ENCODE data around the gene SERTAD2. TPM values are rescaled to one million over a fixed set of nuclear protein-coding genes. Genes with fewer than 3 reads are reported as not detected.

The SERTAD2 gene
- polyA plus RNA-seq, 1 experiment, result 6.2 TPM

DNA sequence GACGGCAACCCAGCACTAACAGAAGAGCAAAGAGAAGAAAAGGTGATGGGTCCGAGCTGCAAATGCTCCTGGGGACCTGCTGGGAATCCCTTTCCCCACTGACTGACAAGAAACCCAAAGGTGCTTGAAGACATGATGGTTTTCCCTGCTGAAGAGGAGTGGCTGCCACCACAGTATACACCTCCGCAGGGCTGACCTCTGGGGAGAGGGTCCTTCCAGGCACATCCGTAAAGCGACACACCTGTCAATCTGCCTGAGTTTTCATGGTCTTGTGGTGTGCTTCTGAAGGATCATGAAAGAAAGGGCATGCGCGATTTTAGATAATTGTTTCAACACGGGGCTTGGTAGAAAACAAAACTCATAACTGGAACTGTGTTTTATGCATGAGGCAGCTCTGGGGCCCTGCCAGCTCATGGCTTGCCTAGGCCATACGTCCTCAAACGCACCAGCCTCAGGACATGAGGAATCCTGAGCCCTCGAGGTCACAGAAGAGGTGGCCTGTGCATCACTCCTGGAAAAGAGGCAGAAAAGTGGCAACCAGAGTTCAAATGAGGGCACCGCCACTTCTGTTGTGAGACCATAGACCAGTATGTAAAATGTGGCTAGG lies 51.8 kb downstream of the SERTAD2 start:
- Histone ChIP-seq H3K36me3 (ENCODE audit: control insufficient read depth, insufficient read depth, low read length) (no peaks in the 10 kb centered on the region), H3K27me3 (ENCODE audit: control insufficient read depth, insufficient read depth, low read length) (peaks cover 27% of the 10 kb centered on the region), H3K4me3 (ENCODE audit: low read depth, low read length) (no peak overlapping the region)
- CTCF ChIA-PET, result interaction anchor here (0.7 to 1.3 kb wide), 2 partner anchors 30 to 265 kb away, joined by 3 read pairs; no protein-coding TSS in a partner anchor
- TF ChIP-seq, protein P1, sequence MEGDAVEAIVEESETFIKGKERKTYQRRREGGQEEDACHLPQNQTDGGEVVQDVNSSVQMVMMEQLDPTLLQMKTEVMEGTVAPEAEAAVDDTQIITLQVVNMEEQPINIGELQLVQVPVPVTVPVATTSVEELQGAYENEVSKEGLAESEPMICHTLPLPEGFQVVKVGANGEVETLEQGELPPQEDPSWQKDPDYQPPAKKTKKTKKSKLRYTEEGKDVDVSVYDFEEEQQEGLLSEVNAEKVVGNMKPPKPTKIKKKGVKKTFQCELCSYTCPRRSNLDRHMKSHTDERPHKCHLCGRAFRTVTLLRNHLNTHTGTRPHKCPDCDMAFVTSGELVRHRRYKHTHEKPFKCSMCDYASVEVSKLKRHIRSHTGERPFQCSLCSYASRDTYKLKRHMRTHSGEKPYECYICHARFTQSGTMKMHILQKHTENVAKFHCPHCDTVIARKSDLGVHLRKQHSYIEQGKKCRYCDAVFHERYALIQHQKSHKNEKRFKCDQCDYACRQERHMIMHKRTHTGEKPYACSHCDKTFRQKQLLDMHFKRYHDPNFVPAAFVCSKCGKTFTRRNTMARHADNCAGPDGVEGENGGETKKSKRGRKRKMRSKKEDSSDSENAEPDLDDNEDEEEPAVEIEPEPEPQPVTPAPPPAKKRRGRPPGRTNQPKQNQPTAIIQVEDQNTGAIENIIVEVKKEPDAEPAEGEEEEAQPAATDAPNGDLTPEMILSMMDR (IDR thresholded peaks at IDR 0.05; ENCODE audit: insufficient read depth, low read depth, low read length), result no peak
- DNase-seq (ENCODE audit: low read depth), result no peak
- POLR2A ChIA-PET, result no interaction called here

DNA sequence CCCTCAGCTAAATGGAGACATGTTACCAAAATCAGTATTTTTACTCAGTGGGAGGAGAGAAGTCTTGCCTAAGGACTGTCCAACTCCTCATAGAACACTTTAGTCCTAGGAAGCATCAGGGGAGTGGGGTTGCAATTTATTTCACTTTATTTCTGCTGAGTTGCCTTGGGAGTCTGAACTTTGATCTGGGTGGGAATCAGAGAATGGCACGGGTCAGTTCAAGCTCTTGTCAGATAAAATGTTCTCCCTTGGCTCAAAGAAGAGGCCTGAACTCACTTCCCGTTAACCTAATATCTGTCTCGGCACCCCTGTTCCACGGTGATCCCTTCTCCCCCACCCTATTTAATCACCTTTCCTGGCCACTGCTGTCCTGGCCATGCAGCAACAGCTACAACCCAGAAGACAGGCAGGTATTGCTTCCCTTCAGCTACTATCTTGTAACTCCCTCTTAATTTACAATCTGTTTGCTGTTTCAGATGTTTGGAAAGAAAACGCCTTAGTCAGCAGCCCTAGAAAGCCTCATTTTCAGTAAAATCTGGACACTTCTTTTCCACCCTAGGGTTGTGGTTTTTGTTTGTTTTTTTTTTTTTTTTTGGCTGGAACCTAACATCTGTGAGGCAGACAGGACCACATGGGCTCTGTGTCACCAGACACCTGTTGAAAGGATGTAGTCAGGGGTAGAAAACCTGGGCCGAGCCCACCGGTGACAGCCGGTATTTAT lies 52.5 kb downstream of the SERTAD2 start:
- peaks cover 29% of the 10 kb centered on the region for H3K27me3 ChIP-seq (ENCODE audit: control insufficient read depth, insufficient read depth, low read length)
- no peak overlapping the region for H3K4me3 ChIP-seq (ENCODE audit: low read depth, low read length)
- ChIA-PET POLR2A (no interaction called here), CTCF (interaction anchor here (0.7 to 2.3 kb wide), 2 partner anchors 8 to 29 kb away, joined by 3 to 9 read pairs; no protein-coding TSS in a partner anchor)
- no peak for DNase-seq (ENCODE audit: low read depth)
- no peaks in the 10 kb centered on the region for H3K36me3 ChIP-seq (ENCODE audit: control insufficient read depth, insufficient read depth, low read length)
- TF ChIP-seq, protein P1 (IDR thresholded peaks at IDR 0.05; ENCODE audit: insufficient read depth, low read depth, low read length), result no peak

DNA sequence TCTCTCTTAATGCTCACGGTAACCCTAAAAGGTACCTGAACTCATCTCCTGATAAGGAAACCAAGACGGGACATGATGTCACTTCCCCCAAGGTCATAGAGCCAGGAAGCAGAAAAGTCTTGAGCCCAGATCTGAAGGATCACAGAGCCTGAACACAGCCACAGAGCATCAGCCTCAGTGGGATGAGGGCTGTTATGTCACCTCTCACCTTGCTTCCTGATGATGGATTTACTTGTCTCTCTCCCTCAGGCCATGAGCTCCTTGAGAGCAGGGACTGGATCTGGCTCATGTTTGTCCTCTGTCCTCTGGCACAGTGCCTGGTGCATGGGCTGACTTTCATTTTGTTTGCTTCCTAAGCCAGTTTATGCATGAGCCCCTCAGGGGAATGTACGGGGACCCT lies 54.2 kb downstream of the SERTAD2 start:
- no peak overlapping the region for H3K4me3 ChIP-seq (ENCODE audit: low read depth, low read length)
- ChIA-PET CTCF (interaction anchor here (1.8 to 2.3 kb wide), 2 partner anchors 10 to 13 kb away, joined by 9 to 10 read pairs; no protein-coding TSS in a partner anchor), POLR2A (no interaction called here)
- TF ChIP-seq, protein P1 (IDR thresholded peaks at IDR 0.05; ENCODE audit: insufficient read depth, low read depth, low read length), result no peak
- H3K36me3 ChIP-seq (ENCODE audit: control insufficient read depth, insufficient read depth, low read length), result no peaks in the 10 kb centered on the region
- H3K27me3 ChIP-seq (ENCODE audit: control insufficient read depth, insufficient read depth, low read length), result peaks cover 29% of the 10 kb centered on the region
- no peak for DNase-seq (ENCODE audit: low read depth)

DNA sequence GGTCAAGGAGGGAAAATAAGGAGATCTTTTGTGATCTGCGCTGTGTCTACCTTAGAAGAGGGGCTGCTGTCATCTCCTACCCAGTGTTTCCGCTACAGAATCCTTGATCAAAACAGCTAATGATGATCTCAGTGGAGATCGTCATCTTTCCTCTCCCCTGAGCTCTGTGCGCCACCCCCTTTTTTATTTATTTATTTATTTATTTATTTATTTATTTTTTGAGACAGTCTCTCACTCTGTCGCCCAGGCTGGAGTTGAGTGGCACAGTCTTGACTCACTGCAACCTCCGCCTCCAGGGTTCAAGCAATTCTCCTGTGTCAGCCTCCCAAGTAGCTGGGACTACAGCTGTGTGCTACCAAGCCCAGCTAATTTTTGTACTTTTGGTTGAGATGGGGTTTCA lies 55.5 kb downstream of the SERTAD2 start:
- no peak for DNase-seq (ENCODE audit: low read depth)
- ChIA-PET CTCF (interaction anchor here (0.9 kb wide), 1 partner anchor 46 kb away, joined by 3 read pairs; no protein-coding TSS in a partner anchor), POLR2A (no interaction called here)

More for the DNA sequence above, 55.5 kb downstream of the SERTAD2 start:
- Histone ChIP-seq H3K36me3 (ENCODE audit: control insufficient read depth, insufficient read depth, low read length) (no peaks in the 10 kb centered on the region), H3K4me3 (ENCODE audit: low read depth, low read length) (no peak overlapping the region), H3K27me3 (ENCODE audit: control insufficient read depth, insufficient read depth, low read length) (peaks cover 27% of the 10 kb centered on the region)
- TF ChIP-seq, protein P1 (IDR thresholded peaks at IDR 0.05; ENCODE audit: insufficient read depth, low read depth, low read length), result no peak
